ENCODE data around the gene AS3MT.

AS3MT gene

GRCh38 chr10:102859911-102860310, 9.4 kb upstream of the AS3MT start:
- H3K4me3 ChIP-seq (ENCODE audit: low read depth, low read length), result no peak overlapping the region
- DNase-seq (ENCODE audit: low read depth), result no peak
- TF ChIP-seq CTCF (IDR thresholded peaks at IDR 0.05; ENCODE audit: insufficient read depth, low read depth, low read length, missing control alignments), result no peak

- H3K4me3 ChIP-seq (ENCODE audit: low read depth, low read length), result no peak overlapping the region
- TF ChIP-seq CTCF (IDR thresholded peaks at IDR 0.05; ENCODE audit: insufficient read depth, low read depth, low read length, missing control alignments), result no peak
- no peak for DNase-seq (ENCODE audit: low read depth)
These were observed 5.6 kb upstream of the AS3MT start for GRCh38 chr10:102863660-102864059.

GRCh38 chr10:102865620-102866019, 3.6 kb upstream of the AS3MT start:
- TF ChIP-seq CTCF (IDR thresholded peaks at IDR 0.05; ENCODE audit: insufficient read depth, low read depth, low read length, missing control alignments), result no peak
- H3K4me3 ChIP-seq (ENCODE audit: low read depth, low read length), result no peak overlapping the region
- no peak for DNase-seq (ENCODE audit: low read depth)

- no peak overlapping the region for H3K4me3 ChIP-seq (ENCODE audit: low read depth, low read length)
- no peak for DNase-seq (ENCODE audit: low read depth)
- no peak for TF ChIP-seq CTCF (IDR thresholded peaks at IDR 0.05; ENCODE audit: insufficient read depth, low read depth, low read length, missing control alignments)
These were observed 386 bp upstream of the AS3MT start for GRCh38 chr10:102868911-102869257.

GRCh38 chr10:102870221-102870620, 951 bp downstream of the AS3MT start:
- no peak for TF ChIP-seq CTCF (IDR thresholded peaks at IDR 0.05; ENCODE audit: insufficient read depth, low read depth, low read length, missing control alignments)
- DNase-seq (ENCODE audit: low read depth), result no peak
- H3K4me3 ChIP-seq (ENCODE audit: low read depth, low read length), result no peak overlapping the region

GRCh38 chr10:102872163-102872562, 2.9 kb downstream of the AS3MT start:
- H3K4me3 ChIP-seq (ENCODE audit: low read depth, low read length), result no peak overlapping the region
- DNase-seq (ENCODE audit: low read depth), result no peak
- no peak for TF ChIP-seq CTCF (IDR thresholded peaks at IDR 0.05; ENCODE audit: insufficient read depth, low read depth, low read length, missing control alignments)

GRCh38 chr10:102876747-102877153, 7.5 kb downstream of the AS3MT start:
- DNase-seq (ENCODE audit: low read depth), result no peak
- H3K4me3 ChIP-seq (ENCODE audit: low read depth, low read length), result no peak overlapping the region

More at GRCh38 chr10:102876747-102877153, 7.5 kb downstream of the AS3MT start:
- no peak for TF ChIP-seq CTCF (IDR thresholded peaks at IDR 0.05; ENCODE audit: insufficient read depth, low read depth, low read length, missing control alignments)
